ENCODE data around the gene SLAIN2.
"Not testable (repeated sequence)": the region's sequence is repeated elsewhere in the genome, so short reads cannot be mapped to it uniquely, and the experiment has no call there.

SLAIN2 gene

DNA sequence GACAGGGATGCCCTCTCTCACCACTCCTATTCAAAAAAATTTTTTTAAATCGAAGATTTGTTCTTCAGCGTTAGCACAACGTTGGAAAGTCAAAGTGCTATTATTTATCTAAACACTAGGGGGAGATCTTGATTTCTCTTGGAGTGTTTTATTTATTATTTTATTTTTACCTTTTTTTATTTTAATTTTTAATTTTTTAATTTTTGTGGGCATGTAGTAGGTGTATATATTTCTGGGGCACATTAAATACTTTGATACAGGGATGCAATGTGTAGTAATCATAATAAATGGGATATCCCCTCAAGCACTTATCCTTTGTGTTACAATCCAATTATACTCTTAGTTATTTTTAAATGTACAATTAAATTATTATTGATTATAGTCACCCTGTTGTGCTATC is 104.4 kb downstream of the SLAIN2 start:
- no peak for DNase-seq

DNA sequence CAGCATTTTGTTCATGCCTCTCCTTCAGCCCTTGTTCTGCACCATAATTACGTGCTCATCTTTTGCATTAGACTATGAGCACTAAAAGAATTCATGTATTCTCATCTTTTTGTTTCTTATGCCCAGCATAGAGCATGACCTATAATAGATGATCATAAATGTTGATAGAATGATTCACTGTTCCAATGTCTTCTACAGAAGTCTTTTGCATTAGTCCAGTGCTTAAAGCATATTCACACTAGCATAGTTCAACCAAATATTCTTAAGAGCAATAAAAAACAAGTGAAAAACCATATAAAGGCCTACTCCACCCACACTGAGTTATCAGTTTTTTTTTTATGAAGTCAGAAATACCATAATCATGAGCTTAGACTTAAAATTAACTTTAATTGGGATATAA is 105.3 kb downstream of the SLAIN2 start:
- no peak for DNase-seq

DNA sequence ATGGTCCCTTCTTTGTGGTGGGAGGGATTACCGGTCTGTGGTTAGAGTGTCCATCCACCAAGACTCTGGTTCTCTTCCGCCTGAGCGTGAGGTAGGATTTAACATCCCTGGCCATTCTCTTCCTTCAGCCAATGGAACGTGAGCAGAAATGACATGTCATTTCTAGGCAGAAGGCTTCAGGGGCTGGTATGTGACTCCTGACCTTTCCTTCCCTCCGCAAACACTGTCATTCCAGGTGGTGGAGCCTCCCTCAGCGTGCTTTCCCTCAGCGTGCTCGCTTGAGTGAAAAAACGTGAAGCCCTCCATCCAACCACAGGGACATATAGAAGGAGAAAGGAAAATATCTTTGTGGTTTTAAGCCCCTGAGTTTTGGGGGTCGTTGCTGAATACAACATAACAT is 107.8 kb downstream of the SLAIN2 start:
- no peak for DNase-seq

DNA sequence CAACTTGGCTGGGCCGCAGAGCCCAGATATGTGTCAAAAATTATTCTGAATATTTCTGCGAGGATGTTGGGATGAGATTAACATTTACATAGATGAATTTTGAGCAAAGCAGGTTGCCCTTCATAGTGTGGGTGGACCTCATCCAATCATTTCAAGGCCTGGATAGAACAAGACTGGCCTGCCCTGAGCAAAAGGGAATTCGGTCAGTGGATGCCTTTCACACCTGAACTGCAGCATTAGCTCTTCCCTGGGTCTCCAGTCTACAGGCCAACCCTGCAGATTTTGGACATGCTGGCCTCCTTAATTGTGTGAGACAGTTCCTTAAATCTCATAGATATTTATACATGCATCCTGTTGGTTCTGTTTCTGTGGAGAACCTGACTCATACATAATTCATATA is 109.4 kb downstream of the SLAIN2 start:
- DNase-seq, result no peak

DNA sequence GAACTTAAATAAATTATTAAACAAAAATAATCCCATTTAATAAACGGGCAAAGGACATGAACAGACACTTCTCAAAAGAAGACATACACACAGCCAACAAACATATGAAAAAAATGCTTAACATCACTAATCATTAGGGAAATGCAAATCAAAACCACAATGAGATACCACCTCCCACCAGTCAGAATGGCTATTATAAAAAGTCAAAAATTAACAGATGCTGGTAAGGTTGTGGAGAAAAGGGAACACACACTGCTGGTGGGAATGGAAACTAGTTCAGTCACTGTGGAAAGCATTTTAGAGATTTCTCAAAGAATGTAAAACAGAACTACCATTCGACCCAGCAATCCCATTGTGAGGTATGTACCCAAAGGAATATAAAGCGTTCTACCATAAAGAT is 110.3 kb downstream of the SLAIN2 start:
- DNase-seq, result not testable (repeated sequence)

DNA sequence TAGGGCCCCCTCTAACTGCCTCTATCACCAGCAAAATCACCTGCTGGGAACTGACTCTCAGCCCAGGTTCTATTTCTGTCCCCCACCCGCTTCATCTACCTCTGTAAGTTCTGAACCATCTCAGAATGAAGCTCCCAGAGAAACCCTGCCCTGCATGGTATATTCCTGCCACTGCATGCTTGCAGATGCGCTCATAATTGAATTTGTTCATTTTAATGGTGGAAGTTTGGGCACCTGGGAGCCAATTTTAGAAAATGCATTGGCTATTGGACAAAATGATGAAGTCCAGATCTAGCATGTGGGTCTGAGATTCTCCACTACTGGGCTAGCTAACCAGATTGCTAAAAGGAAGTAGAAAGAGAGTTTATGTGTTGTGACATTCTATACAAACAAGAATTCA is 113.3 kb downstream of the SLAIN2 start:
- DNase-seq, result no peak

DNA sequence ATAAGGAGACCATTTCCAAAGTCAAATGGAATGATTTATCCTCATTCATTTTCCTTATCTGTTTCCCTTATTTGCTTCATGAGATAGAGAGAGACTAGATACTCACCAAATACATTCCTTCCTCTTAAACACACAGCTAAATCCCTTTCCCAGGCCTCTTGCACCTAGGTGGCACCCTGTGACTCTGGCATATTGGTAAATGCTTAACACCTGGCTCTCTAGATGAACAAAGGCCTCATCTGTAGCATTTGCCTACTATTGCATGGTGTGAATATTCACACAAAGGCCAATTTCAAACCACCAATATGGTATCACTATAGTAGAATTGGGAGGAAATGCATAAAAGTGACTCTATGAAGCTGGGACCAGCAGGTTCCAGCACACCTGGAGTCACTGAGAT is 119.7 kb downstream of the SLAIN2 start:
- DNase-seq, result no peak

DNA sequence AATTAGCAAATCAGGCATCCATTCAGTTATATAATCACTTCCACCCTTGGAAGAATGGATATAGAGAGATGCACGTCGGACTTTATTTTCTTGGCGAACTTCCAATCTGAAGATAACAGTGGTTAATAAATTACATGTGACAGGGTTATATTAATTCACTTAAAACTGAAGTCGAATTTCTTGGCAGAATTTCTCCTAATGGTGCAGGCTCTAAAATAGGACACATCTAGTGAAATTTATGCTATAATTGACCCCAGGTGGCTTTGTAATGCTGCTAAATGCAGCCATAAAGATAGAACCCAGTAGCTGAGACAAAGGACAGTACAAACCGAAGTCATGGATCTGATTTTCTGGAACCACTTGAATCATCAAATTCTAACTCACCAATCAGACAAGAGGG is 121.0 kb downstream of the SLAIN2 start:
- no peak for DNase-seq

DNA sequence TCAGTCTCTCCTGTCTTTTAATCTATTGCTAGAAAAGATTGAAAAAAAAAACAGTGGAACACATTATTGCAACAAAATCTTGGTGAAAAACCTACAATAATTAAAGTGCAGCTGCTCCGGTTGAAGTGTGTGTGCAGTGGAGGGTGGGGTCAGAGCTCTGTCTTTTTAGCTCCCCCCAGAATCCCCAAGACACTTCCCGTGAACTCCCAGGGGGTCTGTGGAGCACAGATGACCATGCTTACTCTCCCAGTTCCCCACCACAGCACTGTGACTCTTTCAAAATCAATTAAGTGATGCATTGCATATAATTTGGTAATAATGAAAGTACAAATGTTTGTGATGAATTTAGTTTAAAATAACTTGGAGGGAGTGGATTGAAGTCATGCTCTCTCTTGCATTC is 126.1 kb downstream of the SLAIN2 start:
- no peak for DNase-seq

DNA sequence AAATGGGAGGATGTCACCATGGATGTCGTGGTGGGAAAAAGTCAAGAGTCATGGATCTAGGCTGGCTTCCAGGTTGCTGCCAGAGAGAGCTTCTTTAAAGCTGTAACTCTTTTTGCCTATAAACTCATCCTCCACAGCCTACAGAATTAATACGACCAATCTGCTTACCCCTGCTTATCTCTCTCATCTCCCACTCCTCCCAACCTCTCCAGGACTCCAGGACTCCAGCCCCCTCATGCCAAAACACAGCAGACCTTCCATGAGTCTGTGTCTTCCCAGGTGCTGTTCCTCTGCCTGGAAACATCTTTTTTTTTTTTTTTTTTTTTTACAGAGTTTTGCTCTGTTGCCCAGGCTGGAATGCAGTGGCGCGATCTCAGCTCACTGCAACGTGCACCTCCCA is 126.6 kb downstream of the SLAIN2 start:
- no peak for DNase-seq

DNA sequence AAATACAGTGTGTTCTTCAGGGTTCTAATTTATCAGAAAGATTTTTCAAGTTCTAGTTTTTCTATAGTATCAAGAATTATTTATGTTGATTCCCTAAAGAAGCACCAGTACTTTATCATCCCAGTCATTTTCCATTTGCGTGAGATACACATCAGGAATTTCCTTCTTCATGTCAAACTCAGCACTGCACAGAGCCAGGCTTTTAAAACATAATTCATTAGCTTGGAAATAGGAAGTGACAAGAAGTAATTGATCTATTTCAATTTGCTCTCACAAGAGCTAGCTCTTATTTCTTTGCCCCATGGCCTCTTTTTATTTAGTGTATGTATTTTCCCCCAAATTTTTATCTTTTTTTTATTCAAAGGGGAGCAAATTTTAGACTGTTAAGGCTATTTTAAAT is 128.8 kb downstream of the SLAIN2 start:
- no peak for DNase-seq

DNA sequence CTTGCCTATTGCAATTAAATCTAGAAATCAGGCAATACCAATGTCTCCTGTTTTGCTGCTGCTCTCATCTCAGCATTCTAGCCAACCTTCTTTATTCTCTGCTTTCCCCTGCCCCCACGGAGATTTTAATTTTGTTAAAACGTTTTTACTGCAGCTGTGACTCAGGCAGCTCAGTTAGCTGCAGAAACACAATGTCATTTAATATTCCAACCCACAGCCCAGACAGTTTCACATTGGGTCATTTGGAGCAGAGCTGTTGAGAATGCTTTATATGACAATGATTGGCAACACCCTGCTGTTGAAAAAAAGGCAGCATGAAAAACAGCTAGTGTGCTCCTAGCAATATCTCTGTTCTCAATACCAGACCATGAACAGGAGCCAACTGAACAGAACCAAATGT is 129.2 kb downstream of the SLAIN2 start:
- no peak for DNase-seq

DNA sequence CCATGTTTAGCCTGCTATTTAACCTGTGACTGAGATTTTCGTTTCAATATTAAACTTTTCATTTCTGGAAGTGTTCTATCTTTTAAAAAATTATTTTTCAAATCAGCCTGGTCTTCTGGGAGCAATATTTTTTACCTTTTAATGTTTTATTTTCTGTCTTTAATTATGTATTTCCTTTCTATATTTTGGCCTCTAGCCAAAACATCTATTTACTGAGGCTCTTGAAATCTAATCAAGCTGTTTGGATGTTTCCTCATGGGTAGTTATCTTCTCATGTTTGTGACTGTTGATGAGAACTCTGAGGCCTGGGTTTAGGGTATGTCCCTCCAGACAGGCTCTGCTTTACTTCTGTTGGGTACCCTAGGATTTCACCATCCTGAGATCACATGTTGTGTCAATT is 131.5 kb downstream of the SLAIN2 start:
- no peak for DNase-seq

DNA sequence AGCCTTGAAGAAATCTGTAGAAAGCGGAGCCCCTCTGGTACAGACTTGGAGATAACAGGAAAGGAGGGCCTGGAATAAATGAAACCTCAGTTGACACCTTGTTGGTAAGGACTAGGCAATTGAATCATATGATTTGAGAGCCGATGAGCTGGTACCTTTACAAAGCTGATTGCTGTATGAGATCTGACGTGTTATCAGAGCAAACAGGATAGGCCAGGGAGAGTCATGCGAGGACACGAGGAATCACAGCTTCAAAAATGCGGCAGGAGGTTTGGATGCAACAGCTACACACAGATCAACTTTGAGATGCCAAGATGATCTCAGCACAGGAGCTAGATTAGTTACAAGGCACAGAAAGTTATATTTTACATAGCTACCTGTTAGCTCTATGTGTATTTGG is 134.4 kb downstream of the SLAIN2 start:
- no peak for DNase-seq

Measured in activated CD4-positive, CD25-positive, alpha-beta regulatory T cell (primary cell).